H1 (cell line): ENCODE data around the gene P3H2. TPM values are rescaled to one million over a fixed set of nuclear protein-coding genes. Genes with fewer than 3 reads are reported as not detected.

Experiments used
- CTCF ChIA-PET: fragments of 300-600 bp; sonication (Branson Sonifier 250); formaldehyde crosslinking; loops from one replicate; lab custom pipeline; 2021; ENCODE audit not compliant: partially characterized antibody; lab: Charles Lee
- POLR2A ChIA-PET: fragments of 300-600 bp; sonication (Branson Sonifier 250); formaldehyde crosslinking; loops from one replicate; lab custom pipeline; 2021; ENCODE audit warnings: inconsistent platforms; ENCODE audit not compliant: partially characterized antibody; lab: Charles Lee
- DNase-seq, 2 experiments: peaks; one replicate each; pipeline versions ENCODE4 v3.0.0 to v3.0.0-alpha.2; 2010 to 2022; ENCODE audit warnings: low spot score in 2 of 2, low read depth in 1 of 2, mixed read lengths in 1 of 2
- FAIRE-seq: peaks from 2 replicates; lab custom pipeline; 2011; peaks lifted over from hg19 to GRCh38; lab: Jason Lieb, UNC
- H2AFZ ChIP-seq: 2 replicates; pipeline ENCODE4 v1.8.1; 2012; ENCODE audit warnings: low read length, inconsistent platforms
- H2AK5ac ChIP-seq: 2 replicates; pipeline ENCODE4 v1.6.1; 2013; ENCODE audit warnings: low read depth, low read length
- H2BK120ac ChIP-seq: replicated peaks from 2 replicates; pipeline ENCODE3; 2013; ENCODE audit warnings: low read depth, low read length, inconsistent platforms
- H2BK12ac ChIP-seq: 2 replicates; pipeline ENCODE4 v1.6.1; 2013; ENCODE audit warnings: low read depth, low read length
- H2BK15ac ChIP-seq: 2 replicates; pipeline ENCODE4 v1.6.1; 2013; ENCODE audit warnings: low read length
- H2BK20ac ChIP-seq: 2 replicates; pipeline ENCODE4 v1.6.1; 2013; ENCODE audit warnings: low read length
- H2BK5ac ChIP-seq: 2 replicates; pipeline ENCODE4 v1.6.1; 2013; ENCODE audit warnings: low read depth, low read length
- H3K14ac ChIP-seq: 2 replicates; pipeline ENCODE4 v1.6.1; 2013; ENCODE audit warnings: inconsistent platforms; ENCODE audit not compliant: insufficient read length
- H3K18ac ChIP-seq: 2 replicates; pipeline ENCODE4 v1.6.1; 2013; ENCODE audit warnings: low read length; ENCODE audit errors: extremely low read depth
- H3K23ac ChIP-seq: 2 replicates; pipeline ENCODE4 v1.6.1; 2013; ENCODE audit warnings: inconsistent platforms; ENCODE audit not compliant: insufficient read length
- H3K23me2 ChIP-seq: 2 replicates; pipeline ENCODE4 v1.6.1; 2013; ENCODE audit warnings: low read depth, low read length
- H3K27ac ChIP-seq: 2 replicates; pipeline ENCODE4 v1.6.1; 2011; ENCODE audit warnings: low read depth, low read length, inconsistent platforms
- H3K27me3 ChIP-seq, 4 experiments: replicated peaks in 1 of 4; 1 replicate in 1 of 4; 2 replicates in 3 of 4; pipeline versions ENCODE4 v1.6.1 to v1.8.1; 2011 to 2013; ENCODE audit warnings: low read length in 3 of 4, mild to moderate bottlenecking in 3 of 4, inconsistent platforms in 2 of 4, mixed read lengths in 2 of 4, moderate library complexity in 1 of 4; ENCODE audit not compliant: control insufficient read depth in 3 of 4, insufficient read depth in 3 of 4; ENCODE audit errors: extremely low read depth in 1 of 4
- H3K36me3 ChIP-seq, 4 experiments: 2 replicates each; pipeline versions ENCODE4 v1.6.1 to v1.8.1; 2011 to 2013; ENCODE audit warnings: mild to moderate bottlenecking in 4 of 4, low read length in 3 of 4, moderate library complexity in 2 of 4, control low read depth in 1 of 4, inconsistent platforms in 1 of 4; ENCODE audit not compliant: insufficient read depth in 4 of 4, control insufficient read depth in 2 of 4
- H3K4ac ChIP-seq: replicated peaks from 2 replicates; pipeline ENCODE3; 2013; ENCODE audit warnings: low read length, low read depth, mixed read lengths, inconsistent platforms; ENCODE audit not compliant: insufficient read length
- H3K4me1 ChIP-seq, 4 experiments: replicated peaks in 1 of 4; 1 replicate in 1 of 4; 2 replicates in 3 of 4; pipeline versions ENCODE4 v1.6.1 to v1.8.1; 2011 to 2013; ENCODE audit warnings: low read length in 3 of 4, inconsistent platforms in 2 of 4, mixed read lengths in 1 of 4; ENCODE audit not compliant: insufficient read depth in 4 of 4, control insufficient read depth in 3 of 4
- H3K4me2 ChIP-seq, 2 experiments: 2 replicates each; pipeline versions ENCODE4 v1.6.1 to v1.8.1; 2011 to 2013; ENCODE audit warnings: low read depth in 2 of 2, low read length in 2 of 2, control low read depth in 1 of 2, inconsistent platforms in 1 of 2, mild to moderate bottlenecking in 1 of 2; ENCODE audit not compliant: insufficient read depth in 1 of 2
- H3K4me3 ChIP-seq, 4 experiments: fragments of 200-600, 300-600 bp in 1 of 4; sonication (generic), shearing (Covaris generic), sonication (Bioruptor Twin) in 1 of 4; 2 replicates each; pipeline versions ENCODE4 v1.5.1 to v1.8.1; 2011 to 2016; ENCODE audit warnings: low read length in 4 of 4, low read depth in 3 of 4, control low read depth in 2 of 4, inconsistent platforms in 2 of 4, mild to moderate bottlenecking in 2 of 4, mixed read lengths in 1 of 4, moderate library complexity in 1 of 4; ENCODE audit not compliant: insufficient read depth in 2 of 4; ENCODE audit errors: extremely low read depth in 1 of 4
- H3K56ac ChIP-seq: replicated peaks from 2 replicates; pipeline ENCODE3; 2013; ENCODE audit warnings: low read depth, mild to moderate bottlenecking, mixed read lengths, low read length, inconsistent platforms; ENCODE audit not compliant: insufficient read length
- H3K79me1 ChIP-seq: 2 replicates; pipeline ENCODE4 v1.6.1; 2013; ENCODE audit warnings: low read depth, low read length, control low read depth
- H3K79me2 ChIP-seq, 2 experiments: 2 replicates each; pipeline versions ENCODE4 v1.6.1 to v1.8.1; 2012 to 2013; ENCODE audit warnings: low read length in 2 of 2, mild to moderate bottlenecking in 2 of 2, inconsistent platforms in 1 of 2; ENCODE audit not compliant: insufficient read depth in 2 of 2, control insufficient read depth in 1 of 2
- H3K9ac ChIP-seq, 4 experiments: replicated peaks in 1 of 4; 1 replicate in 1 of 4; 2 replicates in 3 of 4; pipeline versions ENCODE4 v1.6.1 to v1.8.1; 2011 to 2013; ENCODE audit warnings: low read depth in 3 of 4, low read length in 3 of 4, control low read depth in 2 of 4, mild to moderate bottlenecking in 2 of 4, moderate library complexity in 2 of 4, inconsistent platforms in 1 of 4; ENCODE audit errors: extremely low read depth in 1 of 4
- H3K9me3 ChIP-seq, 2 experiments: 2 replicates each; pipeline versions ENCODE4 v1.6.1 to v1.8.1; 2012 to 2013; ENCODE audit warnings: mild to moderate bottlenecking in 2 of 2, moderate library complexity in 2 of 2, control low read depth in 1 of 2, inconsistent platforms in 1 of 2, low read depth in 1 of 2, low read length in 1 of 2, mixed read lengths in 1 of 2; ENCODE audit not compliant: insufficient read depth in 2 of 2
- H4K20me1 ChIP-seq, 2 experiments: replicated peaks in 1 of 2; 2 replicates each; pipeline versions ENCODE3 to v1.8.1; 2011 to 2013; ENCODE audit warnings: inconsistent platforms in 2 of 2, low read length in 2 of 2, mild to moderate bottlenecking in 1 of 2; ENCODE audit not compliant: insufficient read depth in 2 of 2, control insufficient read depth in 1 of 2
- H4K5ac ChIP-seq: 2 replicates; pipeline ENCODE4 v1.6.1; 2013; ENCODE audit warnings: low read length, low read depth, mixed read lengths, inconsistent platforms; ENCODE audit not compliant: insufficient read length
- H4K8ac ChIP-seq: 2 replicates; pipeline ENCODE4 v1.8.0; 2013; ENCODE audit warnings: mild to moderate bottlenecking, moderate library complexity, low read length, inconsistent platforms; ENCODE audit not compliant: insufficient read depth; ENCODE audit errors: extremely low read depth
- H4K91ac ChIP-seq: replicated peaks from 2 replicates; pipeline ENCODE3; 2013; ENCODE audit warnings: low read length, mixed read lengths, inconsistent platforms; ENCODE audit not compliant: insufficient read length
- EGR1 ChIP-seq: IDR thresholded peaks from 2 replicates; pipeline ENCODE4 v1.6.1; 2011; ENCODE audit warnings: low read depth, low read length, borderline replicate concordance
- FOSL1 ChIP-seq: IDR thresholded peaks from 2 replicates; pipeline ENCODE4 v1.6.1; 2011; ENCODE audit warnings: mild to moderate bottlenecking, low read depth, low read length, moderate library complexity; ENCODE audit not compliant: insufficient read depth
- TCF12 ChIP-seq: IDR thresholded peaks from 2 replicates; pipeline ENCODE4 v1.6.1; 2011; ENCODE audit warnings: low read depth, mild to moderate bottlenecking, low read length
- WGBS, 2 experiments: shearing (Covaris generic) in 1 of 2; methylation state at CpG; one replicate each; pipeline versions ENCODE4 v1.1.6 to v1.1.7; 2013 to 2015; ENCODE audit warnings: low lambda C conversion rate in 2 of 2, mixed read lengths in 2 of 2, inconsistent platforms in 1 of 2, low coverage in 1 of 2, missing lambda C conversion rate in 1 of 2; ENCODE audit not compliant: insufficient replicate concordance in 2 of 2, insufficient coverage in 1 of 2, insufficient read length in 1 of 2; ENCODE audit errors: extremely low coverage in 1 of 2, missing lambda C conversion rate in 1 of 2; 5-methylcytosine and 5-hydroxymethylcytosine counted together
- polyA plus RNA-seq, 7 experiments: library from polyadenylated mRNA; depleted of rRNA in 3 of 7; stranded (reverse) in 5 of 7; unstranded in 2 of 7; fragments of >200 nt in 5 of 7; fragments of 200-250 nt in 2 of 7; gene quantifications; 1 replicate in 5 of 7; 2 replicates in 1 of 7; 4 replicates in 1 of 7; pipeline versions ENCODE4 v1.2.1 to v1.2.3, GENCODE V29; 2011 to 2013; ENCODE audit warnings: missing spikeins in 2 of 7, mixed read lengths in 2 of 7
- total RNA-seq: library from RNA; stranded (reverse); fragmentation: NEBNext Ultra II Directional; extraction: Animal tissue kit (Norgen Biotek cat#: 25700); gene quantifications from 2 replicates; pipeline ENCODE4 v1.2.1, GENCODE V29; 2021

P3H2 gene
- total and polyA plus RNA-seq, 2 of the 8 experiments (the other 6 are each of a cell fraction or from before 2014, with no cell fraction given): 40.5 to 60.4 TPM

DNA sequence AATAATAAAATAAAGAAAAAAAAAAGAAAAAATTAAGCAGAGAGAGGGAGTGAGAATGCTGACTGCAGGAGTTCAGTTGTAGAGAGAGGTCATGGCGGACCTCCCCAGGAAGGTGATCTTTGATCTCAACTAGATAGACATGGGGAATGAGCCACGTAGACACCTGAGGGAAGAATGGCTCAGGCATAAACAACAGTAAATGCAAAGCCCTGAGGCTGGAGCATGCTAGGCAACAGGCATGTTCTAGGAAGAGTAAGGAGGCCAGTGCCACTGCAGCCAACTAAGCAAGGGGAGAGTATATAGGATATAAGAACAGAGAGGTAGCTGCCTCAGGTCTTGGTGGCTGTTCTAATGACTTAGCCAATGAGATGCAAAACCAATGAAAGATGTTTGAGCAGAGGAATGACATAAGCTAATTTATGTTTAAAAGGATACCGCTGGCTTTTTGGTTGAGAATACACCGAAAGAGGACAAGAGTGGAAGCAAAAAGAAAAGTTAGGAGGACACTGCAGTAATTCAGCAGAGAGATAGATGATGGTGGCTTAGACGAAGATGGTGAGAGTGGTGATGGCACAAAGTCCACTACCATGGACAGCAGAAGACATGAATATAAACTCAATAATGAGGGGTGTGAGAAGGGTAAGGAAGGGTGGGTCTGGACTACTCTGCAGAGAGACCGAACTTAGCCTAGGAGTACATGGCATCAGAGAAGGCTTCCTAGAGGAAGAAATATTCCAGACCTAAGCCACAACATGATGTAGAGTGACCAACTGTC lies 174.6 kb downstream of the P3H2 start:
- Histone ChIP-seq H3K14ac (no peak overlapping the region), H3K4me2 (no peak overlapping the region)

More for the DNA sequence above, 174.6 kb downstream of the P3H2 start:
- Histone ChIP-seq H2BK5ac (no peak overlapping the region), H2AK5ac (no peak overlapping the region; the same call in 1 of the 2 replicates), H2BK12ac (no peak overlapping the region), H3K27me3 (no peaks in the 10 kb centered on the region), H4K20me1 (no peaks in the 10 kb centered on the region), H3K36me3 (no peaks in the 10 kb centered on the region), H4K8ac (no peak overlapping the region), H3K23me2 (no peaks in the 10 kb centered on the region; the same call in 1 of the 2 replicates), H3K79me1 (no peaks in the 10 kb centered on the region), H2AFZ (no peak overlapping the region), H3K56ac (no peak overlapping the region), H4K5ac (no peak overlapping the region), H3K9ac (no peak overlapping the region), H3K79me2 (no peaks in the 10 kb centered on the region), H3K18ac (no peak overlapping the region), H3K4ac (no peak overlapping the region), H4K91ac (no peak overlapping the region), H3K23ac (no peak overlapping the region), H2BK15ac (no peak overlapping the region), H3K4me1 (no peaks in the 10 kb centered on the region), H3K4me3 (no peak overlapping the region), H2BK120ac (no peak overlapping the region), H2BK20ac (no peak overlapping the region), H3K27ac (no peak overlapping the region), H3K9me3 (no peaks in the 10 kb centered on the region)
- no peak for TF ChIP-seq EGR1
- no peak for TF ChIP-seq FOSL1
- TF ChIP-seq TCF12: no peak
- DNase-seq (no peak), FAIRE-seq (no peak)
- ChIA-PET CTCF (interaction anchor here (1.0 to 6.8 kb wide), 9 partner anchors 9 to 680 kb away, joined by 3 to 68 read pairs (median 8); no protein-coding TSS in a partner anchor), POLR2A (no interaction called here)
- 92% methylated on average over 6 of the region's 6 CpGs; no CpG with 5 or more reads in 1 of the 2 experiments for WGBS, 2 experiments
